C1 segment of cervical spinal cord (tissue), 14 donors: ENCODE data around the gene RPS2.
"Not testable (repeated sequence)": the region's sequence is repeated elsewhere in the genome, so short reads cannot be mapped to it uniquely, and the experiment has no call there.

Experiments used
- DNase-seq, 14 donors: peaks; one replicate each; lab custom pipeline; 2025; lab: John Stamatoyannopoulos, UW

The RPS2 gene

DNA sequence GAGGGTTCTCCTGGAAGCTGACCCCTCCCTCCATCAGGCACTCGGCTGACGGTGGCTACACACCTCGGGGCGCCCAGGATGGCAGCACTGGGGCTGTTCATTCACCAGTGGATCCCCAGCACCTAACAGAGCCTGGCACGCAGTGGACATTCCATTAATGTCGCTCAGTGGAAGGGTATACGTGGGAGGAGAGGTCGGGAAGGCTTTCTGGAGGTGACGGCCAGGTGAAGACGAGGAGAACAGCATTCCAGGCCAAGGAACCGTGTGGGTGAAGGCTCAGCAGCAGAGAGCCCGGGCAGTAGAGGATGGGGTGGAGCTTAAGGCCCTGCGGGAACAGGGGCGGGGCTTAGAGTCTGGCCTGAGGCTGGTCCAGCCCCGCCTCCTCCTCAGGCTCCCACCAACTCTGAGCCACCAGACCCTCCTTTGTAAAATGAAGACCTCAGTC is 43.9 kb downstream of the RPS2 start:
- no peak for DNase-seq

GRCh38 chr16:1920122-1920521 is 44.5 kb downstream of the RPS2 start:
- DNase-seq, result not testable (repeated sequence)

- no peak for DNase-seq
Measured at GRCh38 chr16:1919327-1919998, 45.2 kb downstream of the RPS2 start.

GRCh38 chr16:1918351-1919326 is 46.0 kb downstream of the RPS2 start, which contains the start of gene HS3ST6:
HS3ST6 (minus strand) TSS chr16:1918415; CDS start chr16:1918323, 92 bp downstream.
- no peak for DNase-seq

GRCh38 chr16:1917665-1918350 is 46.8 kb downstream of the RPS2 start:
- no peak for DNase-seq

DNA sequence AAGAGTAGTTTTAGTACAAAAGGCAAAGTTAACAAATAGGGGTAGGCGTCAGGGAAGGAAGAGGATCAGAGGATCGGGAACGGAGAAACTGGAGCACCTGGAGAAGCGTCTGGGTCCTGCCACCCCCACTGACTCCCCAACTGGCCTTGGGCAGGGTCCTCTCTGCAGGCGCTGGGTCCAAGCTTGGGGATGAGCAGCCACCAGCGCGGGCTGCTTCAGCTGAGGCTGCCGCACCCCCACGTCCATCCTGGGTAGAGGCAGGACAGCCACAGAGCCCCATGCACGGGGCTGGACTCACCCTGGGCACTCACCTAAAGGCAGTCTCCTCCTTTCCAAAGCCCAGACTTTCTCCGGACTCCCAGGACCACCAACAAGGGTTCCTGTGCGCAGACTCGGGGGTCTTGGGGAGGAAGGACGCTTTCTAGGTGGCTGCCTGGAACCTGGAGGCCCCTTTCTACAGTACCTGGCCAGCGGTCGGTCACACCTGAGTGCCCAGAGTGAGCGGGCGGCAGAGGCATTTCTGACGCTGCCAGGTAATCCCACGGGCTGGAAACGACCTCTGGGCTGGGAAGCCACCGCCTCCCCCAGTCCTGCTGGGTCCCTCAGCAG is 47.5 kb downstream of the RPS2 start:
- no peak for DNase-seq

- DNase-seq, result no peak
Measured at GRCh38 chr16:1916640-1916990, 48.0 kb downstream of the RPS2 start.

DNA sequence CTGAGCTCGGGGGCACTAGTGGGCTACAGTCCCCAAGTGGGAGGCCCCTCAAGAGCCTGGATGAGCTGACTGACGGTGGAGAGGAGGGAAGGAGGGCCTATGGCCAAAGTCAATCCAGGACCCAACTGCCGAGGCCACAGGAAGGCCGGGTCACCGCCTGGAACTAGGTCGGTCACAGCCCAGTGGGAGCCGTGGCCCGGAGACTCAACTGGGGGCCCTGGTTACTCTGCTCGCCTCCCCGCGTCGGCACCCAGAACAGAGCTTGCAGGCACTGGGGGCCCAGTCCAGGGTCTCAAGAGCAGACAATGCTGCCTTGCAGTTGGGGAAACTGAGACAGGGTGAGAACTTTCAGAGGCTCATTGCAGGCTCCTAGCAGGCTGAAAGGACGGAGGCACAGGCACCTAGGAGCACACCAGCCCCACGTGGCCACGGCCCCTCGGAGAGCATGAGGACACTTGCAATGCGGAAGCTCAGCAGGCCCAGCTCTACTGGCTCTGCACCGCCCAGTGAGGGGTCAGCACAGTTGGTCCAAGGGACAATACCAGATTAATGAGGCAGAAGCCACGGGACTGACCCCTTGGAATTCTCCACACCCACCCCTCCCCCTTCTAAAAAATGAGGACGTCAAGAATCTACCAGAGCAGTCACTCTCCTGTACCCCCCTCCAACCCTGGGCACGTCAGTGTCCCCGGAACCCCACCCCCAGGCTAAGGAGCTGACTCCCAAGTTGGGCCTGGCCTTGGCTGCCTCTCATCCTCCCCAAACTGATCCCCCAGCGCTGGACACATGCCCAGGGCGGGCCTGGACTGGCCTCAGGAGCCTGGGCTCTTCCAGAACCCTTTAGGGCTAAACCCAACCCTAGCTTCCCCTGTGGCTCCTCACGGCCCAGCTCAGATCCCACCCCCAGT is 48.6 kb downstream of the RPS2 start:
- no peak for DNase-seq

- DNase-seq, result no peak
Measured at GRCh38 chr16:1914988-1915387, 49.6 kb downstream of the RPS2 start.

DNA sequence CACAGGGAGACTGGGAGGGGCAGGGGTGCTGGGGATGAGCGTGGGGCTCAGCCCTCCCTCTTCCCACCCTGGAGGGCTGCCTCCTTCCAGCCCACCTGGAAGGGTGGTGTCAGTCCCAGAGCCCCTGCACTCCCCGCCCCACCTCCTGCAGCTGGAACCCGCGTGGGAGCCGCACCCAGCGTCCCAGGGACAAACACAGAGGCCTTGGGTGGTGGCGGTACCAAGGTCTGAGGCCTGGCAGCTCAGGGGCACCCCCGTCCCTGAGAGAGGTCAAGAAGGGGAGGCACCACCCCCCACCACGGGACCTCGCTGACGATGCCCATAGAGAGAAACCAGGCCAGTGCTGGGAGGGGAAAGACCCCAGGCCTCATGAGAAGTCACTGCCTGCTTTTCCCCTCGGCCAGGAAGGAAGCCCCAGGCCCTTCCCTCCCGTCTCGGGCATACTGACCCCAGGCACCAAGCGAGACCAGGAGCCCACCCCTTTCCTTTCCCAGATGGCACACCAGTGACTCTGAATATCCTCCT is 50.5 kb downstream of the RPS2 start:
- no peak for DNase-seq

DNA sequence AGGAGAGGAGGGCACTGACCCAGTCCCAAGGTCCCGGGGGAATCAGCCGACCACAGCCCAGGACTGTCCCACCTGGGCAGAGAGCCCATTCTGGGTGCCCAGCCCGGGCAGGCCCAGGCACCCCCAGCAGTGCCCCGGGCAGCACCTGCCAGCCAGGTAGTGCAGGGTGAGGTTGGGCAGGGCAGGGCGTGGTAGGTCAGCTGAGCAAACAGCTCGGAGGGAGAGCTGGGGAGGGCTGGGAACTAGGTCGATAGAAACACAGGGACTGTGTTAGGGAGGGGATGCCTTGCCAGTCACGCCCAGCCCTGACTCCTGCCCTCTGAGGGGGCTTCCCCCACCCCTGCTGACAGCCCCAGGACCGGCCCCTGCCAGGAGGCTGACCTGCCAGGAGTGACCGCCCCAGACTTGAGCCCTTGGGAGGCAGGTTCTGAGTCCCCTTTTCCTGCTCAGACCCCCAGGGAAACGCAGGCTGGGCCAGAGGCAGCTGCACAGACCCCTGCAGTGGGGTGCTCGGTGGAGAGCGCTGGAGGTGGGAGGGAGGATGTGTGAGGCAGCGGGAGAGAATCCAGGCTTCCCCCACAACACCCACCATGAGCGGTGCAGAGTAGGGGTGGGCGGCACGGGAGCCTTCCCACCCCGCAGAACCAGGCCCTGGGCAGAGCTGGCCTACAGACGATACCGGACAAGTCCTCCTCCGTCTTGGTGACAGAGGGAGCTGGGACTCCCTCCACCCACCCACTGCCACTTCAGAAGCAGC is 51.1 kb downstream of the RPS2 start:
- DNase-seq, result no peak

DNA sequence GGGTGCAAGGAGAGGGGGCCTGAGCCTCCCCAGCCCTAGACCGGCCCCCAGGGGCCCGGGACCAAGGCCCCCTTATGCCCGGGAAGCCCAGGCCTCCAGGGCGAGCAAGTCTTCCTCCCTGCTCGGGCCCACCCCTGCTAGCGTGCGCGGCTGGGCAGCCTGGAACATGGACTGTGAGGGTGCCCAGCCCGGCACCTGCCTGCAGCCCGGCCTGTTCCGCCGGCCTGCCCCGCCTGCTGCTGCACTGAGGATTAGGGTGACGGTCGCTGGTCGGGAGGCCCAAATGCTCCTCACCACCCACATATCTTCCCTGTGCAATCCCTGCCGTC is 52.4 kb downstream of the RPS2 start:
- no peak for DNase-seq
